Colon (tissue), 2 donors: ENCODE results near the gene CISD1.

ENCODE experiments used
- FAIRE-seq: peaks from 2 replicates; lab custom pipeline; 2012; peaks lifted over from hg19 to GRCh38; lab: Jason Lieb, UNC
- donor health status: control.
- donor health status: control.

The CISD1 gene

DNA sequence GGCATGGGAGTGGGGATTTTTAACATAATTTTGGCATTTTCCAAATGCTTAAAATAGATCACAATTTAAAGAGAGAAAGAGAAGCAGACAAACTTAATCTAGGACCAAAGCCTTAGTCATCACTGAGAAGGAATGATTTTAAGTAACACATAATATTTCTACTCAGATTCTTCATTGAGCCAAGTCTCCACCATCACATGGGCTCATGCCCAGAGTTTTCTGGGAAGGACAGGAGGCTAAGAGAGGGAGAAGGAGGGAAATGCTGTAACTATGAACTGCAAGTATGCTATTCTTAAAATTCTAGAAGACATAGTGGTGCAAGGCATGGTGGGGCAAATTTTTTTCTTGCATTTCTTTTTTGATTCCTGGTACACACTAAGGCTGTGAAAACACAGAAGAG is 42.1 kb downstream of the CISD1 start:
- FAIRE-seq = no peak

DNA sequence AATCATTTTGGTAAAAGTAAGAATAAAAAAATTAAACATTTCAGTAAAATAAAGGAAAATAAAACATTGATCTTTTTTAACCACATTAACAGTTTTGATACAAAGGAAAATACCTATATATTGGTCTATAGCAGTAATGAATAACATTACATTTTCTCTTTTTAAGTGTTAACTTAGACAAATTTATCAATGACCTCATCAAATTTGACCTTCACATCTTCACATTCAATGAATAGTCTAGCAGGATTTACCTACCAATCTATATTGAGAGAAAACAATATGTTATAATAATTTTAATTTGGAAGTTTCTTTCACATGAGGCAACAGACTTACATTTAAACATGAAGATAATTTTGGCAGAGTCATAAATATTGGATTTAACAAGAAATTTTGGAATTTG is 47.9 kb downstream of the CISD1 start:
- peak; percentile 49 for FAIRE-seq

DNA sequence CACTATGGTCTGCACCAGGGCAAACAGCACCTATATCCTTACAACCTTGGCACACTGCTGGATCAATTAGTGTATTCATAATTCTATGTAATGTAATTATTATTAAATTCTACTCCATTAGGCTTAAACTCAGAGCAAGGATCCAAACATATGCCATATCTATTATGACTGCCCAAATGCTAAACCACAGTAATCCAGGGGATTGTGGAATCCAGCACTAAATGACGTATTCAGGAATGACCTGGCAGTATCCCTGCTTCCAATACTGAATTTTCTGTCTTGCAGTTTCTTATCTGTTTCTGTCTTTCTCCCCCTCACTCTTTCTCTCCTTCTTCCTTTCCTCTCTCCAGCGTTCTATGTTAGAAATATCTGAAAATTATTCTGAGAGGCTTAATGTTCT is 49.4 kb downstream of the CISD1 start:
- FAIRE-seq = no peak

DNA sequence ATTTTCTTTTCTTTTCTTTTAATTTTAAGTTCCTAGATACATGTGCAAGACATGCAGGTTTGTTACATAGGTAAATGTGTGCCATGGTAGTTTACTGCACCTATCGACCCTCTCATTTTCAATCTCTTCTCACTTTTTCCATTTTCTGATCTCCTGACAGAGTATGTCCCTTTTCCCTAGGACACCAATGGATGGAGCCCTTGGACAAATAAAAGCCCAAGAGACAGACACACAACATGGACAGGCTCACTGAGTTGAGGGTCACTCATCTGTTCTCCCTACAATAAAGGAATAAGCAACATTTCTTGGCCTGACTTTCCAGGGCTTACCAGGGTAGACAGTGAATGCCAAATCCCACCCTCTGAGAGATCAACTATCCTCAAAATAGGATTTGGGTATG is 50.6 kb downstream of the CISD1 start:
- FAIRE-seq = no peak

DNA sequence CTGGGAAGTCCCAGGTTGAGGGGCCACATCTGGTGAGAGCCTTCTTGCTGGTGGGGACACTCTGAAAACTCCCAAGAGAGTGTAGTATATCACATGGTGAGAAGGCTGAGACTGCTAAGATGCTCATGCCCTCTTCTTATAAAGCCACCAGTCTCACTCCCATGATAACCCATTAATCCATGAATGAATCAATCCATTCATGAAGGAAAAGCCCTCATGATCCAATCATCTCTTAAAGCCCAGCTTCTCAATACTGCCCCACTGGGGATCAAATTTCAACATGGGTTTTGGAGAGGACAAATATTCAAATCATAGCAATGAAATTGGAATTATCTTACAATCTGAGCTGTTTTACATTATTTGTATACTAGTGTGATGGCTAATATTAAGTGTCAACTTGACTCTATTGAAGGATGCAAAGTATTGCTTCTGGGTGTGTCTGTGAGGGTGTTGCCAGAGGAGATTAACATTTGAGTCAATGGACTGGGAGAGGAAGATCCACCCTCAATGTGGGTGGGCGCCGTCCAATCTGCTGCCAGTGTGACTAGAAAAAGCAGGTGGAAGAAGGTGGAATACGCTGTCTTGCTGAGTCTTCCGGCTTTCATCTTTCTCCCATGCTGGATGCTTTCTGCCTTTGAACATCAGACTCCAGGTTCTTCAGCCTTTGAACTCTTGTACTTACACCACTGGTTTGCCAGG is 51.5 kb downstream of the CISD1 start:
- FAIRE-seq = no peak

DNA sequence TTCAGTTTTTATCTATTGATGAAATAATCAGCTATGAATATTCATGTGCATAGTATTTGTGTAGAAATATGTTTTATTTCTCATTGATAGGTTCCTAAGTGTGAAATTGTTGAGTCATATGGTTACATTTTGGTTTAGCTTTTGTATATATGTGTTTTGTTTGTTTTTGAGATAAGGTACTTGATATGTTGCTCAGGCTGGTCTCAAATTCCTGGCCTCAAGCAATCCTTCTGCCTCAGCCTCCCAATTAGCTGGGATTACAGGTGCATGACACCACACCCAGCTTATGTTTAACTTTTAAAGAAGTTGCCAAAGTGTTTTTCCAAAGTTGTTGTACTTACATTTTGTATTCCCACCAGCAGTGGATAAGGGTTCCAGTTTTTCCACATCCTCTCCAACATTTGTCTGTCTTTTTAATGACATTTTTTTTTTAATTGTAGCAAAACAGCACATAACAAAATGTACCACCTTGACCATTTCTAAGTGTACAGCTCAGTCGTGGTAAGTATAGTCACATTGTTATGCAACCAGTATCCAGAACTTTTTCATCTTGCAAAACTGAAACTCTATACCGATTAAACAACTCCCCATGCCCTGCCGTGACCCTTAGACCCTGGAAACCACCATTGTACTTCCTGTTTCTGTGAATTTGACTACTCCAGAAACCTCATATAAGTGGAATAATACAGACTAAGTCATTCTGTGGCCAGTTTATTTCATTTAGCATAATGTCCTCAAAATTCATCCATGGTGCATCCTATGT is 53.3 kb downstream of the CISD1 start:
- FAIRE-seq = peak; percentile 36

DNA sequence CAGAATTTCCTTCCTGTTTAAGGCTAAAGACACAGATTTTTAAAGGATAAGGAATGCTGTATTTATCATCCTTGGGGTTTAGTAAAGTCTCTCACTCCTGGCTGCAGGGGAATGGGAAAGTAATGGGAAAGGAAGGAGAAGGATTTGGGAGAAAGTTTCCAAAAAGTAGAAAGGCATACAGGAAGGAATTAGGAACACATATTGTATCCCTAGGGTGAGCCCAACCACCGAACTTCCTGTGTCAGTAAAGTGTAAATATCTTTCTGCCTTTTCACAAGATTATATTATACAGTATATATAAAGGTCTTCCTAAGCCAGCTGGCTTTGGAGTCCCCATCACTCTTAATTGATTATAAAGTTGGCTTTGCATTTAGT is 53.9 kb downstream of the CISD1 start:
- FAIRE-seq = no peak

DNA sequence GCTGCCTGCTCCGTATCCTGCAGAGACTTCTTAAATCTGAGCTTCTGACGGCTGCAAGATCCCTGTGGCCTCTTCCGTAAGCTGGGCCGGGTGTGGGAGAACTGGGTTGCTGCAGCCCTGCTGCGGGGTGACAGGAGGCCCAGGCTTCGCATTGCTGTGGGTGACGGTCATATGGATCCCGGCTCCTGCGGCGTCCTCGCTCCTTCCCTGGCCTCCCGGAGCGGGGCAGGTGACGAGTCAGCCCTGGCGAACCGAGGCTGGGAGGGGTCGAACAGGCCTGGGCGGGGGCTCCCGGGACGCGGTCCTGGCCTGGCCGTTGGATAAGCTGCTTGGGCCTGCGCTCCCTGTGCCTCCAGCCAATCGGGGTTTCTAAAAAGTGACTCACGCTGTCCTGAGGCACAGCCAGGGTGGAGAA is 58.0 kb downstream of the CISD1 start:
- FAIRE-seq = no peak

DNA sequence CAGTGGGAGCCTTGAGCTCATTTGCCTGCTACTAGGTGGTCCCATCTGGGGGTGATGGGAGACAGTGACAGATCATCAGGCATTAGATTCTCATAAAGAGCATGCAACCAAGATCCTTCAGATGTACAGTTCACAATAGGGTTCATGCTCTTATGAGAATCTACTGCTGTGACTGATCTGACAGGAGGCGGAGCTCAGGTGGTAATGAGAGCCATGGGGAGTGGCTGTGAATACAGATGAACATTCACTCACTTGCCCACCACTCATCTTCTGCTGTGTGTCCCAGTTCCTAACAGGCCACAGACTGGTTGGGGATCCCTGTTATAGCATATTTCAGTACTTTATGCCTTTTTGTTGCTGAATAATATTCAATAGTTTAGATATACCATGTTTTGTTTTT is 59.3 kb downstream of the CISD1 start:
- no peak for FAIRE-seq

DNA sequence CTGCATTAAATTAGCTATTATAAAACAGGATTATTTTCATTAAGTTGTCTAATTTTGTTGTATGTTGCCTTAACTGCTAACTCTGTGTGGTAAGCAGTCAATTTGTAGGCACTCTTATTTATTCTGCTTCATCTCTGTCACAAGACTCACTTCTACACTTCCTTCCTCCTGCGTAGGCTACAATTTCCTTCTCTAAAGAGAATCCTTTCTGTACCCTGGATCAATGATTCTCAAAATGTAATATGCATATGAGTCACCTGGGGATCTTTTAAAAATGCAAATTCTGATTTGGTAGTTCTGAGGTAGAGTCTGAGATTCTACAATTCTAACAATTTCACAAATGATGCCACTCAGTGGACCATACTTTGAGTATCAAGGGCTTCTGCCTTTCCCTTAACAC is 61.5 kb downstream of the CISD1 start:
- FAIRE-seq = no peak

DNA sequence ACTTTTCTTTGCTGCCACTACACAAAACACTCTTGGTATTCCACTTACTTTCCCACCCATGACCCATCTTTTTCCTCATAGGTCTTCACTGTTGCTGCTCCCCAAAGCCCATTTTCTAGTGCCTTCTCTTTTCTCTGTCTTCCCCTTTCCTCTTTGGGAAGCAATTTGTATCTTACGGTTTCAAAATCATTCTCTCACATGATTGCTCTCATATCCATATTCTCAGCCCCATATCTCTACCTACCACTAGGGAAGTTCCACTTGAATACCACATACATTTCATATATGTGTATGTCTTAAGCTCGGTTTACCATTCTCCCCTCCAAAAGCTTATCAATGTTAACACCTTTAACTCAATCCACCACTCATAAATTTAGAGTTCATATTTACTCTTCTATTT is 62.7 kb downstream of the CISD1 start:
- no peak for FAIRE-seq

DNA sequence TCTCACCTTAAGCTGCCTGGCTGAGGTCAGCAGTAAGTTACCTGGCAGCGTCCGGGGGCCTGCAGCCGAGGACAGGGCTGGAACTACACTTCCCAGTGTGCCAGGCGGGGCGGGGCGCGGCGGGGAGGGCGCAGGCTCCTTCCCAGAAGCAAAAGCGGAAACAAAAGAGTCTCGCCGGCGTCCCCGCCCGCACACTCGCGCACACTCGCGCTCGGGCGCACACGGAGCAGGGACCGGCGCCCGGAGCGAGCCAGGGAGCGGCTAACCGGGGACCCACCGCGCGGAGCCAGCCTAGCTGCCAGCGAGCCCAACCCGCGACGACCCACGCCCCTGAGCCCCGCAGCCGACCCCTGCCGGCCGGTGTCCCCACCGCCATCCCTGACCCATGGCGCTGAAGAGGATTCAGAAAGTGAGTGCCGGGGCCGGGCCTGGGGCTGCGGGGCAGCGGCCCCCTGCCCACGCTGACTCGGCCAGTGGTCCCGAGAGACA is 65.9 kb downstream of the CISD1 start, which contains the start of gene UBE2D1:
UBE2D1 (plus strand) TSS at position 190 of the 489 bp plus-strand sequence; CDS start at position 386, 196 bp downstream.
- FAIRE-seq = no peak

DNA sequence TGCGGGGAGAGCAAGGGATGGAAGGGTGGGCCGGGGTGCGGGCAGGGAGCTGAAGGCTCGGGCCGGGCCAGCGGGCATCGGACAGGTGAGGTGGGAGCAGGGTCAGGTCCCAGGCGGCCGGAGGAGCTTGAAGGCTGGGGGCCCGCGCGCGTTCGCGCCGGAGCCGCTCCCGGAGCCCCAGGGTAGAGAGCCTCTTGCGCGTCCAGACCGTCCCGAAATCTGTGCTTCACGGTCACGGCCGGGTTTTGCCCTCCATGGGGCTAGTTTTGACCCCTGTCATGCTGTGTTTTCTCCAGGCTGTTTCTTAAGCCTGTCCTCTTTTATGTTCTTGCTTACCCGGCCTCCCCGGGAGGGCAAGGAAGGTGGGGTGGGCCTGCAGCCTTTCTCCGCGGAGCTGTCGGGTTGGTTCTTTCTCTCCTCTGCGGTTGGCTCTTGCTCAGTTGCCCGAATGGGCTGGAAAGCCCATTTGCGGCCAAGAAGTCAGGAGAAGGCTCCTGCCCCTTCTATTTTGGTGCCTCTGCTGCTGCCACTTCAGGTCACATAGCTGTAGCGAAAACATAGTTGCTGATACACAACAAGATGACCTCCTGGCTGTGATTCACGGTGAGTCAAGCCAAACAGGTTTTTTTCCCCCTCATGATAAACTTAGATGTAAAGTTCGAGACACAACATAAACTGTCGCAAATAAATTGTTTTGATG is 66.5 kb downstream of the CISD1 start:
- no peak for FAIRE-seq

DNA sequence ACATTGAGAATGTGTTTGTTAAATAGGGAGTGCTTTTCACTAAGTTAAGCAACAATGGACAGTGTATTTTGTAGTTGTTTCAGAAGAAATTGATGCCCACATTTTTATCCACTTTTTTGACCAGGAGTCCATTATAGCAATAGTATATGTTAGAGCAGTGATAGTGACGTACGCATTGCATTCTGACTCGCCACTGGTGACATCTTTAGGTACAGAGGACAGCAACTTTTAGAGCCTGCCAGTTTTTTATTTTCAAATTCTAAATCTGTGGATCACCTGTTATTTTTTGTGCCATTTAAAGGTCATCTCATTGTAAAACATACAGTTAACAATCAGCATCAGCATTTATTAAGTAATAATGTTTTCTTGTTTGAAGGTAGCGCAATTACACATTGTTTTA is 67.3 kb downstream of the CISD1 start:
- no peak for FAIRE-seq
